Measurements from ENCODE around the gene THAP10. TPM values are rescaled to one million over a fixed set of nuclear protein-coding genes. Genes with fewer than 3 reads are reported as not detected.

Gene THAP10
- total and polyA plus RNA-seq, 2 donors (not counting 1 experiment from before 2014, with no cell fraction given) = 0.07 to 0.37 TPM

DNA sequence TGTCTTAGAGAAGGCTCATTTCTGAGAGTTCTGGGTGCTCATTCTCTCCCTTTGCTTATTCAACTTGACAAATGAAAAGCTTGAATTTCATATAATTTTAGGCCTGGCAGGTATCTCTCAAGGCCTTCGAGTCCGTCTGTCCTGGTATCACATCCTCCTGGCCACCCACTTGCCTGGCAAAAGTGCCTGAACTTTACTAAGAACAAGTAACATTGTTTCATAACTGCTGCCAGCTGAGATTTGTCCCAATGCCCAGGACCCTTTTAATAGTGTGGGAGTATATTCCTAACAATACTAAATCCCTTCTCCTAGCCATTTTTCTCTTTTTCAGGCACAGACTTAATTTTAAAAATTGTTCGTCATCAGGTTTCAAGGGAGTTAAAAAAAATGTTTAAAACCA is 56.4 kb downstream of the THAP10 start:
- H3K79me2 ChIP-seq (ENCODE audit: control insufficient read depth, insufficient read depth, low read length) = no peaks in the 10 kb centered on the region
- ATAC-seq (ENCODE audit: low read depth) (no peak), DNase-seq (no peak)
- Mint-ChIP-seq H3K4me1 (no peaks in the 10 kb centered on the region), H3K9me3 (ENCODE audit: insufficient read depth) (no peaks in the 10 kb centered on the region), H3K4me3 (no peak overlapping the region), H3K27me3 (peaks cover 12% of the 10 kb centered on the region), H3K27ac (no peak overlapping the region)
- no CpG with 5 or more reads among the region's 3 CpGs for WGBS (ENCODE audit: insufficient coverage)
- intact Hi-C loops (cut with micrococcal nuclease) = no loop called here
- no peak overlapping the region for H2AFZ ChIP-seq (ENCODE audit: insufficient read depth, low read depth, low read length, poor library complexity, severe bottlenecking)
- ChIA-PET CTCF (interaction anchor here (2.6 kb wide), 1 partner anchor 11 kb away, joined by 14 read pairs; no protein-coding TSS in a partner anchor), POLR2A (no interaction called here)
- TF ChIP-seq CTCF (IDR thresholded peaks at IDR 0.05) (no peak), EZH2 (IDR thresholded peaks at IDR 0.05; ENCODE audit: borderline replicate concordance, insufficient read depth, low read depth, low read length, poor library complexity, severe bottlenecking) (no peak)
- no peaks in the 10 kb centered on the region for H3K4me1 ChIP-seq (ENCODE audit: control insufficient read depth in 2 of 2, insufficient read depth in 2 of 2, low read length in 2 of 2)
- no peak overlapping the region for H3K9ac ChIP-seq (ENCODE audit: low read length)
- H3K36me3 ChIP-seq (replicated peaks in 1 of 2; ENCODE audit: control extremely low read depth in 1 of 2, control insufficient read depth in 1 of 2, extremely low read depth in 1 of 2, insufficient read depth in 2 of 2, low read length in 1 of 2) = no peaks in the 10 kb centered on the region
- peaks cover 0 to 3% (median 0%) of the 10 kb centered on the region in 4 experiments for H3K27me3 ChIP-seq (replicated peaks in 1 of 4; ENCODE audit: control extremely low read depth in 1 of 4, control insufficient read depth in 3 of 4, insufficient read depth in 4 of 4, low read length in 3 of 4)
- no peaks in the 10 kb centered on the region for H3K9me3 ChIP-seq (ENCODE audit: control extremely low read depth in 1 of 3, control insufficient read depth in 2 of 3, insufficient read depth in 1 of 3, low read length in 2 of 3)
- H4K20me1 ChIP-seq (ENCODE audit: control insufficient read depth, insufficient read depth, low read length, poor library complexity, severe bottlenecking) = no peaks in the 10 kb centered on the region
- no peak overlapping the region for H3K4me2 ChIP-seq (replicated peaks; ENCODE audit: low read depth, low read length, poor library complexity, severe bottlenecking)
- H3K4me3 ChIP-seq (ENCODE audit: control extremely low read depth in 1 of 5, extremely low read depth in 1 of 5, insufficient read depth in 1 of 5, low read depth in 2 of 5, low read length in 4 of 5) = no peak overlapping the region
- H3K27ac ChIP-seq (ENCODE audit: low read length in 2 of 2) = no peak overlapping the region

DNA sequence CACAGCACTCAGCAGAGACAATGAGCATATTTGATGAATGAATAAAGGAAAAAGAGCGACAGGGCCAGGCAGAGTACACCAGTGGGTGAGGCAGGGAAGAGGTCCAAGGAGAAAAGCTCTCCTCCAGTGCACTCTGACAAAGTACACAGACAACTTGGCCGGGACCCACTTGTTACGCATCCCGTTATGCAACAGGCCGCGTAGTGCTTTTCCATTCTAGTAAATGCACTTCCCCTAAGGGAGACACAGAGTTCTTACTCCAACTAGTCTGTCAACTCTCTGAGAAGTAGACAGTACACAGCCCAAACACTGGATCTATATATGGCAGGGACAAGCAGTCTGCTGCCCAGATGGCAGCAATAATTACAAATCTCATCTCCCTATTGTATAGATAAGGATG is 56.8 kb downstream of the THAP10 start:
- POLR2A ChIA-PET = no interaction called here
- ATAC-seq (ENCODE audit: low read depth) = no peak
- no peaks in the 10 kb centered on the region for H4K20me1 ChIP-seq (ENCODE audit: control insufficient read depth, insufficient read depth, low read length, poor library complexity, severe bottlenecking)
- no peaks in the 10 kb centered on the region for H3K9me3 ChIP-seq (ENCODE audit: control extremely low read depth in 1 of 3, control insufficient read depth in 2 of 3, insufficient read depth in 1 of 3, low read length in 2 of 3)
- H3K4me2 ChIP-seq (replicated peaks; ENCODE audit: low read depth, low read length, poor library complexity, severe bottlenecking) = no peak overlapping the region
- DNase-seq = no peak
- H3K4me1 Mint-ChIP-seq = no peaks in the 10 kb centered on the region
- peaks cover 15% of the 10 kb centered on the region for H3K27me3 Mint-ChIP-seq
- intact Hi-C loops (cut with micrococcal nuclease) = no loop called here
- no peak overlapping the region for H3K27ac Mint-ChIP-seq
- H3K27me3 ChIP-seq (replicated peaks in 1 of 4; ENCODE audit: control extremely low read depth in 1 of 4, control insufficient read depth in 3 of 4, insufficient read depth in 4 of 4, low read length in 3 of 4) = peaks cover 0 to 3% (median 0%) of the 10 kb centered on the region in 4 experiments
- H3K27ac ChIP-seq (ENCODE audit: low read length in 2 of 2) = no peak overlapping the region
- no peak overlapping the region for H3K9ac ChIP-seq (ENCODE audit: low read length)
- no peak overlapping the region for H3K4me3 ChIP-seq (ENCODE audit: control extremely low read depth in 1 of 5, extremely low read depth in 1 of 5, insufficient read depth in 1 of 5, low read depth in 2 of 5, low read length in 4 of 5)
- no peak overlapping the region for H3K4me3 Mint-ChIP-seq
- H3K9me3 Mint-ChIP-seq (ENCODE audit: insufficient read depth) = no peaks in the 10 kb centered on the region
- no peak overlapping the region for H2AFZ ChIP-seq (ENCODE audit: insufficient read depth, low read depth, low read length, poor library complexity, severe bottlenecking)
- no peaks in the 10 kb centered on the region for H3K36me3 ChIP-seq (replicated peaks in 1 of 2; ENCODE audit: control extremely low read depth in 1 of 2, control insufficient read depth in 1 of 2, extremely low read depth in 1 of 2, insufficient read depth in 2 of 2, low read length in 1 of 2)
- no peak for TF ChIP-seq CTCF (IDR thresholded peaks at IDR 0.05)
- TF ChIP-seq EZH2 (IDR thresholded peaks at IDR 0.05; ENCODE audit: borderline replicate concordance, insufficient read depth, low read depth, low read length, poor library complexity, severe bottlenecking) = no peak
- H3K4me1 ChIP-seq (ENCODE audit: control insufficient read depth in 2 of 2, insufficient read depth in 2 of 2, low read length in 2 of 2) = no peaks in the 10 kb centered on the region
- WGBS (ENCODE audit: insufficient coverage) = 97% methylated on average over 6 of the region's 6 CpGs
- CTCF ChIA-PET = interaction anchor here (2.6 kb wide), 1 partner anchor 11 kb away, joined by 14 read pairs; no protein-coding TSS in a partner anchor
- H3K79me2 ChIP-seq (ENCODE audit: control insufficient read depth, insufficient read depth, low read length) = no peaks in the 10 kb centered on the region

All from B cell (primary cell).